H1 (cell line): ENCODE data around the gene TM4SF1. TPM values are rescaled to one million over a fixed set of nuclear protein-coding genes. Genes with fewer than 3 reads are reported as not detected.

Experiments
- CTCF ChIA-PET: fragments of 300-600 bp; sonication (Branson Sonifier 250); formaldehyde crosslinking; loops from one replicate; lab custom pipeline; 2021; ENCODE audit not compliant: partially characterized antibody; lab: Charles Lee
- POLR2A ChIA-PET: fragments of 300-600 bp; sonication (Branson Sonifier 250); formaldehyde crosslinking; loops from one replicate; lab custom pipeline; 2021; ENCODE audit warnings: inconsistent platforms; ENCODE audit not compliant: partially characterized antibody; lab: Charles Lee
- DNase-seq, 2 experiments: peaks; one replicate each; pipeline versions ENCODE4 v3.0.0 to v3.0.0-alpha.2; 2010 to 2022; ENCODE audit warnings: low spot score in 2 of 2, low read depth in 1 of 2, mixed read lengths in 1 of 2
- FAIRE-seq: peaks from 2 replicates; lab custom pipeline; 2011; peaks lifted over from hg19 to GRCh38; lab: Jason Lieb, UNC
- H2AFZ ChIP-seq: 2 replicates; pipeline ENCODE4 v1.8.1; 2012; ENCODE audit warnings: low read length, inconsistent platforms
- H2AK5ac ChIP-seq: 2 replicates; pipeline ENCODE4 v1.6.1; 2013; ENCODE audit warnings: low read depth, low read length
- H2BK120ac ChIP-seq: replicated peaks from 2 replicates; pipeline ENCODE3; 2013; ENCODE audit warnings: low read depth, low read length, inconsistent platforms
- H2BK12ac ChIP-seq: 2 replicates; pipeline ENCODE4 v1.6.1; 2013; ENCODE audit warnings: low read depth, low read length
- H2BK15ac ChIP-seq: 2 replicates; pipeline ENCODE4 v1.6.1; 2013; ENCODE audit warnings: low read length
- H2BK20ac ChIP-seq: 2 replicates; pipeline ENCODE4 v1.6.1; 2013; ENCODE audit warnings: low read length
- H2BK5ac ChIP-seq: 2 replicates; pipeline ENCODE4 v1.6.1; 2013; ENCODE audit warnings: low read depth, low read length
- H3K14ac ChIP-seq: 2 replicates; pipeline ENCODE4 v1.6.1; 2013; ENCODE audit warnings: inconsistent platforms; ENCODE audit not compliant: insufficient read length
- H3K18ac ChIP-seq: 2 replicates; pipeline ENCODE4 v1.6.1; 2013; ENCODE audit warnings: low read length; ENCODE audit errors: extremely low read depth
- H3K23ac ChIP-seq: 2 replicates; pipeline ENCODE4 v1.6.1; 2013; ENCODE audit warnings: inconsistent platforms; ENCODE audit not compliant: insufficient read length
- H3K23me2 ChIP-seq: 2 replicates; pipeline ENCODE4 v1.6.1; 2013; ENCODE audit warnings: low read depth, low read length
- H3K27ac ChIP-seq: 2 replicates; pipeline ENCODE4 v1.6.1; 2011; ENCODE audit warnings: low read depth, low read length, inconsistent platforms
- H3K27me3 ChIP-seq, 4 experiments: replicated peaks in 1 of 4; 1 replicate in 1 of 4; 2 replicates in 3 of 4; pipeline versions ENCODE4 v1.6.1 to v1.8.1; 2011 to 2013; ENCODE audit warnings: low read length in 3 of 4, mild to moderate bottlenecking in 3 of 4, inconsistent platforms in 2 of 4, mixed read lengths in 2 of 4, moderate library complexity in 1 of 4; ENCODE audit not compliant: control insufficient read depth in 3 of 4, insufficient read depth in 3 of 4; ENCODE audit errors: extremely low read depth in 1 of 4
- H3K36me3 ChIP-seq, 4 experiments: 2 replicates each; pipeline versions ENCODE4 v1.6.1 to v1.8.1; 2011 to 2013; ENCODE audit warnings: mild to moderate bottlenecking in 4 of 4, low read length in 3 of 4, moderate library complexity in 2 of 4, control low read depth in 1 of 4, inconsistent platforms in 1 of 4; ENCODE audit not compliant: insufficient read depth in 4 of 4, control insufficient read depth in 2 of 4
- H3K4ac ChIP-seq: replicated peaks from 2 replicates; pipeline ENCODE3; 2013; ENCODE audit warnings: low read length, low read depth, mixed read lengths, inconsistent platforms; ENCODE audit not compliant: insufficient read length
- H3K4me1 ChIP-seq, 4 experiments: replicated peaks in 1 of 4; 1 replicate in 1 of 4; 2 replicates in 3 of 4; pipeline versions ENCODE4 v1.6.1 to v1.8.1; 2011 to 2013; ENCODE audit warnings: low read length in 3 of 4, inconsistent platforms in 2 of 4, mixed read lengths in 1 of 4; ENCODE audit not compliant: insufficient read depth in 4 of 4, control insufficient read depth in 3 of 4
- H3K4me2 ChIP-seq, 2 experiments: 2 replicates each; pipeline versions ENCODE4 v1.6.1 to v1.8.1; 2011 to 2013; ENCODE audit warnings: low read depth in 2 of 2, low read length in 2 of 2, control low read depth in 1 of 2, inconsistent platforms in 1 of 2, mild to moderate bottlenecking in 1 of 2; ENCODE audit not compliant: insufficient read depth in 1 of 2
- H3K4me3 ChIP-seq, 4 experiments: fragments of 200-600, 300-600 bp in 1 of 4; sonication (generic), shearing (Covaris generic), sonication (Bioruptor Twin) in 1 of 4; 2 replicates each; pipeline versions ENCODE4 v1.5.1 to v1.8.1; 2011 to 2016; ENCODE audit warnings: low read length in 4 of 4, low read depth in 3 of 4, control low read depth in 2 of 4, inconsistent platforms in 2 of 4, mild to moderate bottlenecking in 2 of 4, mixed read lengths in 1 of 4, moderate library complexity in 1 of 4; ENCODE audit not compliant: insufficient read depth in 2 of 4; ENCODE audit errors: extremely low read depth in 1 of 4
- H3K56ac ChIP-seq: replicated peaks from 2 replicates; pipeline ENCODE3; 2013; ENCODE audit warnings: low read depth, mild to moderate bottlenecking, mixed read lengths, low read length, inconsistent platforms; ENCODE audit not compliant: insufficient read length
- H3K79me1 ChIP-seq: 2 replicates; pipeline ENCODE4 v1.6.1; 2013; ENCODE audit warnings: low read depth, low read length, control low read depth
- H3K79me2 ChIP-seq, 2 experiments: 2 replicates each; pipeline versions ENCODE4 v1.6.1 to v1.8.1; 2012 to 2013; ENCODE audit warnings: low read length in 2 of 2, mild to moderate bottlenecking in 2 of 2, inconsistent platforms in 1 of 2; ENCODE audit not compliant: insufficient read depth in 2 of 2, control insufficient read depth in 1 of 2
- H3K9ac ChIP-seq, 4 experiments: replicated peaks in 1 of 4; 1 replicate in 1 of 4; 2 replicates in 3 of 4; pipeline versions ENCODE4 v1.6.1 to v1.8.1; 2011 to 2013; ENCODE audit warnings: low read depth in 3 of 4, low read length in 3 of 4, control low read depth in 2 of 4, mild to moderate bottlenecking in 2 of 4, moderate library complexity in 2 of 4, inconsistent platforms in 1 of 4; ENCODE audit errors: extremely low read depth in 1 of 4
- H3K9me3 ChIP-seq, 2 experiments: 2 replicates each; pipeline versions ENCODE4 v1.6.1 to v1.8.1; 2012 to 2013; ENCODE audit warnings: mild to moderate bottlenecking in 2 of 2, moderate library complexity in 2 of 2, control low read depth in 1 of 2, inconsistent platforms in 1 of 2, low read depth in 1 of 2, low read length in 1 of 2, mixed read lengths in 1 of 2; ENCODE audit not compliant: insufficient read depth in 2 of 2
- H4K20me1 ChIP-seq, 2 experiments: replicated peaks in 1 of 2; 2 replicates each; pipeline versions ENCODE3 to v1.8.1; 2011 to 2013; ENCODE audit warnings: inconsistent platforms in 2 of 2, low read length in 2 of 2, mild to moderate bottlenecking in 1 of 2; ENCODE audit not compliant: insufficient read depth in 2 of 2, control insufficient read depth in 1 of 2
- H4K5ac ChIP-seq: 2 replicates; pipeline ENCODE4 v1.6.1; 2013; ENCODE audit warnings: low read length, low read depth, mixed read lengths, inconsistent platforms; ENCODE audit not compliant: insufficient read length
- H4K8ac ChIP-seq: 2 replicates; pipeline ENCODE4 v1.8.0; 2013; ENCODE audit warnings: mild to moderate bottlenecking, moderate library complexity, low read length, inconsistent platforms; ENCODE audit not compliant: insufficient read depth; ENCODE audit errors: extremely low read depth
- H4K91ac ChIP-seq: replicated peaks from 2 replicates; pipeline ENCODE3; 2013; ENCODE audit warnings: low read length, mixed read lengths, inconsistent platforms; ENCODE audit not compliant: insufficient read length
- BCL11A ChIP-seq, 2 experiments: IDR thresholded peaks; one replicate each; pipeline ENCODE4 v1.6.1; 2011; ENCODE audit warnings: low read depth in 2 of 2, low read length in 2 of 2, mild to moderate bottlenecking in 2 of 2
- CTCF ChIP-seq, 3 experiments: IDR thresholded peaks; 1 replicate in 2 of 3; 2 replicates in 1 of 3; pipeline versions ENCODE4 v1.5.1 to v1.6.1; 2011; ENCODE audit warnings: low read length in 3 of 3, mild to moderate bottlenecking in 3 of 3, inconsistent platforms in 2 of 3, low read depth in 1 of 3, moderate library complexity in 1 of 3; ENCODE audit not compliant: insufficient read depth in 1 of 3; ENCODE audit errors: control extremely low read depth in 1 of 3
- GABPA ChIP-seq: IDR thresholded peaks from 2 replicates; pipeline ENCODE4 v1.6.1; 2011; ENCODE audit warnings: mild to moderate bottlenecking, low read length, moderate library complexity, borderline replicate concordance; ENCODE audit not compliant: insufficient read depth
- HDAC2 ChIP-seq, 2 experiments: fragments of 300-600 bp in 1 of 2; sonication (generic) in 1 of 2; IDR thresholded peaks; 2 replicates each; pipeline ENCODE4 v1.6.1; 2011 to 2012; ENCODE audit warnings: low read depth in 2 of 2, low read length in 2 of 2, mild to moderate bottlenecking in 2 of 2, moderate library complexity in 2 of 2, borderline replicate concordance in 1 of 2, inconsistent platforms in 1 of 2
- KDM5A ChIP-seq: fragments of 200-600 bp; IDR thresholded peaks from 2 replicates; pipeline ENCODE4 v1.7.1; 2012; ENCODE audit warnings: mild to moderate bottlenecking, low read length, inconsistent platforms, mixed read lengths
- WGBS, 2 experiments: shearing (Covaris generic) in 1 of 2; methylation state at CpG; one replicate each; pipeline versions ENCODE4 v1.1.6 to v1.1.7; 2013 to 2015; ENCODE audit warnings: low lambda C conversion rate in 2 of 2, mixed read lengths in 2 of 2, inconsistent platforms in 1 of 2, low coverage in 1 of 2, missing lambda C conversion rate in 1 of 2; ENCODE audit not compliant: insufficient replicate concordance in 2 of 2, insufficient coverage in 1 of 2, insufficient read length in 1 of 2; ENCODE audit errors: extremely low coverage in 1 of 2, missing lambda C conversion rate in 1 of 2; 5-methylcytosine and 5-hydroxymethylcytosine counted together
- polyA plus RNA-seq, 7 experiments: library from polyadenylated mRNA; depleted of rRNA in 3 of 7; stranded (reverse) in 5 of 7; unstranded in 2 of 7; fragments of >200 nt in 5 of 7; fragments of 200-250 nt in 2 of 7; gene quantifications; 1 replicate in 5 of 7; 2 replicates in 1 of 7; 4 replicates in 1 of 7; pipeline versions ENCODE4 v1.2.1 to v1.2.3, GENCODE V29; 2011 to 2013; ENCODE audit warnings: missing spikeins in 2 of 7, mixed read lengths in 2 of 7
- total RNA-seq: library from RNA; stranded (reverse); fragmentation: NEBNext Ultra II Directional; extraction: Animal tissue kit (Norgen Biotek cat#: 25700); gene quantifications from 2 replicates; pipeline ENCODE4 v1.2.1, GENCODE V29; 2021

Gene TM4SF1
- total and polyA plus RNA-seq, 2 of the 8 experiments (the other 6 are each of a cell fraction or from before 2014, with no cell fraction given): 0.26 to 1.3 TPM

GRCh38 chr3:149343951-149344350, 33.5 kb downstream of the TM4SF1 start:
- WGBS, 2 experiments: 93% methylated on average over 4 of the region's 4 CpGs; no CpG with 5 or more reads in 1 of the 2 experiments
- TF ChIP-seq KDM5A (no peak), HDAC2 (IDR thresholded peaks at IDR 0.05; ENCODE audit: borderline replicate concordance in 1 of 2, low read depth in 2 of 2, low read length in 2 of 2) (no peak), CTCF (IDR thresholded peaks at IDR 0.05; ENCODE audit: control extremely low read depth in 1 of 3, insufficient read depth in 1 of 3, low read depth in 1 of 3, low read length in 3 of 3) (peak in 1 of 3 experiments; percentile 47; a peak in 2 of 4 replicates), BCL11A (IDR thresholded peaks at IDR 0.05; ENCODE audit: low read depth in 2 of 2, low read length in 2 of 2) (no peak), GABPA (no peak)

More at GRCh38 chr3:149343951-149344350, 33.5 kb downstream of the TM4SF1 start:
- no peak overlapping the region for H4K8ac ChIP-seq
- no peak overlapping the region for H2BK12ac ChIP-seq
- FAIRE-seq: peak; percentile 36
- no peak overlapping the region for H3K4ac ChIP-seq
- ChIA-PET CTCF (interaction anchor here (0.6 to 2.7 kb wide), 19 partner anchors 9 to 390 kb away, joined by 3 to 43 read pairs (median 5); partner anchors contain the start of gene TM4SF4), POLR2A (interaction anchor here (0.6 to 0.9 kb wide), 2 partner anchors 10 to 48 kb away, joined by 3 to 5 read pairs; partner anchors contain the start of gene TM4SF18)
- H3K56ac ChIP-seq: no peak overlapping the region
- H2BK5ac ChIP-seq: no peak overlapping the region
- no peaks in the 10 kb centered on the region for H3K9me3 ChIP-seq
- H3K23ac ChIP-seq: no peak overlapping the region
- no peaks in the 10 kb centered on the region for H3K36me3 ChIP-seq
- H2BK20ac ChIP-seq: no peak overlapping the region
- H4K5ac ChIP-seq: no peak overlapping the region
- no peaks in the 10 kb centered on the region for H3K27me3 ChIP-seq
- no peak overlapping the region for H3K4me3 ChIP-seq
- no peaks in the 10 kb centered on the region for H4K20me1 ChIP-seq
- peaks cover 0 to 3% (median 2%) of the 10 kb centered on the region in 4 experiments; a peak in 4 of 7 replicates for H3K4me1 ChIP-seq
- no peak overlapping the region for H2BK120ac ChIP-seq
- no peak for DNase-seq
- H3K14ac ChIP-seq: no peak overlapping the region
- no peak overlapping the region for H3K18ac ChIP-seq
- H2BK15ac ChIP-seq: no peak overlapping the region
- H4K91ac ChIP-seq: no peak overlapping the region
- H2AK5ac ChIP-seq: no peak overlapping the region
- H3K9ac ChIP-seq: no peak overlapping the region
- no peak overlapping the region for H2AFZ ChIP-seq
- H3K4me2 ChIP-seq: no peak overlapping the region
- no peaks in the 10 kb centered on the region; the same call in 1 of the 2 replicates for H3K23me2 ChIP-seq
- no peaks in the 10 kb centered on the region for H3K79me2 ChIP-seq
- no peak overlapping the region for H3K27ac ChIP-seq
- H3K79me1 ChIP-seq: no peaks in the 10 kb centered on the region
